ENCODE measurements around the gene STK11.

Gene STK11

DNA sequence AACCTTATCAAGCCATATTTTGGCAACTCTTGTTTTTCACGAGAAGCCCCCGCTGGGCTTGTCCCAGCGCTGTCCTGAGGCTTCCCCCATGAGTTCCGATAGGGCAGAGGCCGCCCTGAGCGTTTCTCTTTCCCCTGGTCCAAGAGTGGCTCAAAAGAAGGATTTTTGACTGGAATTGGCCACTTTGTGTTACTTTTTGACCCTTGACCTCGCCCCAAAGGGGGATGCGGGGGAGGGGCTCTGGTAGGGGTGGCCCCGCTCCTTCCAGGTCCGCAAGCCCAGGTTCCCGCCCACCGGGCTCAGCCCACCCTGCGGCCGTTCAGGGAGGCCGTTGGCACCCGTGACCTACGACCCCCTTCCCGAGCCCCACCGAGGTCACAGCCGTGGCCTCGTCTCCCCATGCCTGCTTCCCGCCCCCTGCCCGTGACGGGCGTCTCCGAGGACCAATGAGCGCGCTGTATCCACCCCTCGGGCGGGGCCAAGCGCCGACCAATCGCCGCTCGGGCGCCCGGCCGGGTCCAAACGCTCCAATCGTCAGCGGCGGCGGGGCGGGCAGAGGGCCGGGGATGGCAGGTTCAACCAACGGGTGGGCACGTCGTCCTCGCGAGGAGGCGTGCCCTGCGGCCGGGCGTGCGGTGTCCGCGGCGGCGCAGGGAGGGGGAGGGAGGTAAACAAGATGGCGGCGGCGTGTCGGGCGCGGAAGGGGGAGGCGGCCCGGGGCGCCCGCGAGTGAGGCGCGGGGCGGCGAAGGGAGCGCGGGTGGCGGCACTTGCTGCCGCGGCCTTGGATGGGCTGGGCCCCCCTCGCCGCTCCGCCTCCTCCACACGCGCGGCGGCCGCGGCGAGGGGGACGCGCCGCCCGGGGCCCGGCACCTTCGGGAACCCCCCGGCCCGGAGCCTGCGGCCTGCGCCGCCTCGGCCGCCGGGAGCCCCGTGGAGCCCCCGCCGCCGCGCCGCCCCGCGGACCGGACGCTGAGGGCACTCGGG is at the start of gene STK11:
Gene STK11 (plus strand): TSS at position 665 of the 986 bp plus-strand sequence. CDS start 1,136 bp downstream, outside the sequence.
- DNase-seq: peak; percentile 98

DNA sequence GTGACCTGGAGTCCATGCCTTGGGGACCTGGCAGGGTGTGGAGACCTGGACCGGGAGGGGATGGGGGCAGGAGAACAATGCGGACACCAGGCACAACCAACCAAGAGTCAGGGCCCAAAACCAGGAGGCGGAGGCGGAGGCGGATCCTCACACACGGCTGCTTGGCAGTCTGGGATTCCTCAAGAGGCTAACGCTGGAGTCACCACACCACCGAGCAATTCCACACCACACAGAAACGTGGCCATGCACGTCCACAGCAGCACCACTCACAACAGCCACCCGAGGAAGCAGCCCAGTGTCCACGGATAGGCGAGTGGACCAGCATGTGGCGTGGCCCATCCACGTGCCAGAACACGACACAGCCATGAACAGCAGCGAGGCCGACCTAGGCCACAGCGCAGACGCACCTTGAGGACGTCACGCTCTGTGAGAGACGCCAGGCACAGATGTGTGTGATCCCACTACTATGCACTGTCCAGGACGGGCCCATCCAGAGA is 49.2 kb upstream of the STK11 start:
- DNase-seq: no peak

DNA sequence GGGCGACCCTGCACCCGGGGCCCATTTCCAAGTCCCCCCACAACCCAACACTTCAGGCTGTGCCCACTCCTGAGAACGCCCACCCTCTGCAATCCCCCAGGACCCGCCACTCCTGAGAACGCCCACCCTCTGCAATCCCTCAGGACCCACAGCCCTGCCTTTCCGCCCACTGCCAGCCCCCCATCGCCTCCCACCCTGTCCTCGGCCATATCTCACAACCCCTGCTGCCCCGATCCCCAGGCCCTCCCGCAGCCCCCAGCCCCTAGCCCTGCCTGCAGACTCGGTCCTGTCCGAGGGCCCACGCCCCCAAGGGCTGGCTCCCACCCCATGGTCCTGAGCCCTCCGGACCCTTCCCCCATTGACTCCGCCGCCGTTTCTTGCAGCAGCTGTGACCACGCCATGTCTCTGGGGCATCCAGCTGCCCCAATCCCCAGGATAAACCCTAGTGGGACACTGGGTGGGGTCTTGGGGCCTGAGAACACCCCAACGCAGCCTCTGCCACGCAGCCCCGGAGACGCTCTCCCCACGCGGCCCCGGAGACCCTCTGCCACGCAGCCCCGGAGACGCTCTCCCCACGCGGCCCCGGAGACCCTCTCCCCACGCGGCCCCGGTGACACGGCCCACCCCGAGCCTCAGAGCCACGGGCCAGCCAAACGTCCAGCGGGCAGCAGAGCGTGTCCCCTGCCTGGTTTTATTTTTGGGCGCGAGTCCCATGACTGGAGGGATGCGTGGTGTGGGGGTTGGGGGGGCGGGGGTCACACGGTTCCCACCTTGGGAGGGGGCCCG is 48.6 kb upstream of the STK11 start:
- no peak for DNase-seq

DNA sequence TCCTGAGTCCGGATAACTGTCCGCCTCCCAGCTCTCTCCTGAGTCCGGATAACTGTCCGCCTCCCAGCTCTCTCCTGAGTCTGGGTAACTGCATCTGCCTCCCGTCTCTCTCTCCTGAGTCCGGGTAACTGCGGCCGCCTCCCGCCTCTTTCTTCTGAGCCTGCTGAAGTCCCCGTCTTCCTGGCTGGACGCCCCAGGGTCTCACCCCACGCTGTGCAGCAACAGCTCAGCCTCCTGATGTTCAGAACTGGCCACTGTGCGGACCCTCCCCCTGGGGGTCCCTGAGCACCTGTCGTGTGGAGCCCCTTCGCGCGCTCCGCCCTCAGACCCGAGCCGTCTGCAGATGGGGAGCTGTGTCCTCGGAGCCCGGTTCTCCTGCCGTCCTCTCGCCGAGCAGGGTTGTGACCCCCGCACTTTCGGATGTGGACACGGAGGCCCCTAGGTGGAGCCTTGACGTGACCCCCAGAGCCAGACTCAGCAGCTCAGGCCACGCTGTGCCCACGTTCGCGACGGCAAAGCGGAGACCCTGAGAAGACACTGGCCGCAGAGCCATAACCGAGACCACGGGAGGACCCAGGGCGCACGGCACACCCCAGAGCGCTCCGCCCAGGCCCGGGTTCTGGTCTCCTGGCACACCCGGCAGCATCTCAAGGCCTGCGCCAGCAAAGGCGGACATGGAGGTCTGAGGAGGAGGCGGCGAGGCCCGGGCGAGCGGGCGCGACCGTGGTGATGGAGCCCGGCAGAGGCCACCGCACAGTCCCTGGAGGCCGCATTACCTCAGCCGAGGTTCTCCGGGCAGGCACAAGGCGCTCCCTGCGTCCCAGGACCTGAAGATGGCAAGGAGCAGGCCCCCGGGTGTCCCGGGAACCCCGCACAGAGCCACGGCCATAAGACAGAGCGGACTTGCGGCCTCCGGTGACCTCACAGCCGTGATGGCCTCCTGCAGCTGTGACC is 47.4 kb upstream of the STK11 start:
- DNase-seq: no peak

DNA sequence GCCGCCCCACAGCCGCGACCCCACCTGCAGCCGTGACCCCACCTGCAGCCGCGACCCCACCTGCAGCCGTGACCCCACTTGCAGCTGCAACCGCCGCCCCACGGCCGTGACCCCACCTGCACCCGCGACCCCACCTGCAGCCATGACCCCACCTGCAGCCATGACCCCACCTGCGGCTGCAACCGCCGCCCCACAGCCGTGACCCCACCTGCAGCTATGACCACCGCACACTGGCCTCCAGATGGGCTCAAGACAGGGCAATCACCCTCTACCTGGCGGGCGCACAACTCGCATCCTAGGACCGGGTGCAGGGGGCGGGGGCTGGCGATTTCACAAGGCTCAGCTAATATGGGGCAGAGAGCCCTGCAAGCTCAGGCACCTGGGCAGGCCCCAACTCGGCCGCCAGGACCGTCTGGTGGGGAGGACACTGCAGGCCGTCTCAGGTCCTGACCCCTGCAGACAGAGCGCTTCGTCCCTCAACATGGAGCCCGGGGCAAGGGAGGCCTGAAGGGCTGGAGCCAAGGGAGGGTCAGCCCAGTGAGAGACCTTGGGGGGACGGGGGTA is 46.6 kb upstream of the STK11 start:
- no peak for DNase-seq

GRCh38 chr19:1159864-1160595 is 45.5 kb upstream of the STK11 start:
- no peak for DNase-seq

GRCh38 chr19:1161716-1162115 is 43.9 kb upstream of the STK11 start:
- DNase-seq: no peak

GRCh38 chr19:1162404-1163282 is 42.9 kb upstream of the STK11 start:
- DNase-seq: no peak

DNA sequence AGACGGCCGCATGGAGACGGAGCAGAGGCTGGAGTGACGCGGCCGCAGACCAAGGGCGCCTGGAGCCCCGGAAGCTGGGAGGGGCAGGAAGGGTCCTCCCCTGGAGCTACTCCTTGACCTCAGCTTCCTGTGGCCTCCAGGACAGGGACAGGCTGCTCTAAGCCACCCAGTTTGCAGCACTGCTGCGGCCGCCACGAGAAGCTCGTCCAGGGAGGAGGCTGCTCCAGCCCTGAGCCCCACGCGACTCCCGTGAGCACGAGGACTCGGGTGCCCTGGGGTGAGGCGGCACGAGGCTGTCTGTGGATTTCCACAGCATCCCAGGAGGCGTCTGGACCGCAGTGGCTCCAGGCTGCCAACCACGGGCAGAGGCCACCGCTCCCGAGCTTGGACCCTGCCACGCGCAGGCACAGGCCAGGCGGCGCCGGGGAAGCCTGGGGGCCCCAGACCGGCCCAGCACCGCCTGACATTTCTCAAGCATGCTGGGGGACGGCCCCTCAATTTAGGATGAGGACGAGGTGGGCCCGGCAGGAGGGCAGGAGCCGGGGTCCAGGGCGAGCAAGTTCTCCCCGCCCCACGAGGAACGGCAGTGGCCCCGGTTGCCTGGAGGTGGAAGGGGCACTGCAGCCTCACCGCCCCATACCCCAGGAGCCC is 42.2 kb upstream of the STK11 start:
- DNase-seq: no peak

DNA sequence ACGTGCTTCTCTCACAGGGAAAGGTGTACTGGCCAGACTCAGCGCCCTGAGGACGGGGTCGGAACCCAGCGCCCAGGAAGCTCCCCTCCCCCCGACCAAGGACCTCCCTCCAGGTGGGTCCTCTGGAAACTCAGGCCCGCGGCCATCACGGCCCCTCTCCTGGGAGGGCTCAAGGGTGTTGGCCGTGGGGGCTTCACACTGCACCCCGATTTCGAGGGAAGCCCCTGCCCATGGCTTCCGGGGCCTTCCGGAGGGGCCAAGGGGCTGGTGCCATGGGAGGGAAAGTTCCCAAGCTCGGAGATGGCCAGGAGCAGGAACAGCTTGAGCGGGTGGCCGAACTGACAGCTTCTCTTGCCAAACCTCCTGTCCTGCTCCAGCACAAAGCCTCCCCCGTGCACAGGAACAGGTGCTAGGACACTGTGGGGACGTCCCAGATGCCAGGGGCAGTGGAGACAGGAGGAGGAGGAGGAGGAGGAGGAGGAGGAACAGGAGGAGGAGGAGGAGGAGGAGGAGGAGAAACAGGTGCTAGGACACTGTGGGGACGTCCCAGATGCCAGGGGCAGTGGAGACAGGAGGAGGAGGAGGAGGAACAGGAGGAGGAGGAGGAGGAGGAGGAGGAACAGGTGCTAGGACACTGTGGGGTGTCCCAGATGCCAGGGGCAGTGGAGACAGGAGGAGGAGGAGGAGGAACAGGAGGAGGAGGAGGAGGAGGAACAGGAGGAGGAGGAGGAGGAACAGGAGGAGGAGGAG is 41.5 kb upstream of the STK11 start:
- no peak for DNase-seq

GRCh38 chr19:1164684-1165531 is 40.7 kb upstream of the STK11 start:
- DNase-seq: no peak

DNA sequence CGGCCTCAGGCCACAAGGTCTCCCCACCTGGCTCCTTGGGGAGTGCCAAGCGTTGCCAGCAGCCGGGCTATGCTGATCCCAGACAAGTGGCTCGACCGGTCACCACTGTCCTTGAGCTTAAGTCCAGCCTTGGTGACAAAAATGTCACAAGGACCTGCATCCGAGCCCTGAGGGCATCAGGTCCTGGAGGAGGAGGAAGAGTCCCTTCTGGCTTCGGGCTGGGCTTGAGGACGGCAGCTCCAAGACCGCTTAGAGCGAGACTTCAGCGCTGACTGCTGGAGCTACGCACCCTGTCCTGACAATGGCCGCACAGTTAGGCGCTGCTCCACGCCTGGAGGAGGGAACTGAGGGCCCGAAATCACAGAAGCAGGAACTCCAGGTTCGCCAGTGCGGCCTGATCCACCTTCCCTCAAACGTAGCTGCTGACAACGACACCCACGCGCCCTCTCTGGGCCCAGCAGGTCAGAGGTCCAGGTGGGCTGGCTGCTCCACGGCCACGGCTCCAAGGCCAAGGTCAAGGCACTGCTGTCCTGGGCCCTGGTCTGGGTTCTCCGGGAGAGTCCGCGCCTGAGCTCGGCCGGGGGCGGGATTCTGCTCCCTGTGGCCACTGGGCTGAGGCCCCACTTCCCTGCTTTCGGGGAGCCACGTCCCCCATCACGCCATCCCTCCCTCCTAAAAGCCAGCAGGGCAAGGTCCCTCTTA is 38.6 kb upstream of the STK11 start:
- no peak for DNase-seq

DNA sequence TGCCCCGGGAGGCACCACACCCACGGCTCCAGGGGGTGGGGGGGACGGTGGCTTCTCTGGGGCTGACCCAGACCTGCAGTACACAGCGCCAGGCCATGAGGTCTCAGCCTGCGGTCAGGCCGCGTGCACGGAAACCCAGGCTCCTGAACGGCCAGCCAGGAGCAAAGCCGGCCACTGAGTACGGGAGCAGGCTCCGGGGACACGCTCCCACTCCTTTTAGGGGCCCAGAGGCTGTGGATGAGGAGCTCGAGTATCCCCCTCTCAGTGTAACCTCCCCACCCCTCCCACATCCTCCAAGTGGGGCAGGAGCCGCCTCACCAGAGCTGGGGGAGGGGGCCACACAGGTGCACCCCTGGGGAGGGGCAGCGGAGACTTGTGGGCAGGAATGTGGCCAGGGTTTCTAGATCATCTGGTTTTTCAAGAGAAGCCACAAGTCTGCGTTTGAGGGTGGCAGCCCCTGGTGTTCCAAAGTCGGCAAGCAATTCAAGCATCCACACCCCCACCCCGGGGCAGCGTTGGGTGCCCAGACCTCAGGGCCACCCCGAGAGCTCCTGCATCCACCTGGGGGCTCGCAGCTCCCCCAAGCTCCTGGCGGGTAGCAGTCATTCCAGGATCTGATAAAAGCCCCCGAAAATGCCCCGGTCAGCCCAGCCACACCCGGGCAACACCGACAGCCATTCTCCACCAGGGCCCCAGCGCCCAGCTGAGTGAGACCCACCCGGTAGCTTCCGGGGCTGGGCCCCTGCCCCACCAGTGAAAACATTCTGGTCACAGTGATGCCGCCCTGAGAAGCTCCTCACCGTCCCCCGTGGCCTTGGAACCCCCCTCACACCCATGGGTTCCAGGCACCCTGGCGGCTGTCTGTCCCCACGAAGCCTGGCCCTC is 37.6 kb upstream of the STK11 start:
- no peak for DNase-seq

DNA sequence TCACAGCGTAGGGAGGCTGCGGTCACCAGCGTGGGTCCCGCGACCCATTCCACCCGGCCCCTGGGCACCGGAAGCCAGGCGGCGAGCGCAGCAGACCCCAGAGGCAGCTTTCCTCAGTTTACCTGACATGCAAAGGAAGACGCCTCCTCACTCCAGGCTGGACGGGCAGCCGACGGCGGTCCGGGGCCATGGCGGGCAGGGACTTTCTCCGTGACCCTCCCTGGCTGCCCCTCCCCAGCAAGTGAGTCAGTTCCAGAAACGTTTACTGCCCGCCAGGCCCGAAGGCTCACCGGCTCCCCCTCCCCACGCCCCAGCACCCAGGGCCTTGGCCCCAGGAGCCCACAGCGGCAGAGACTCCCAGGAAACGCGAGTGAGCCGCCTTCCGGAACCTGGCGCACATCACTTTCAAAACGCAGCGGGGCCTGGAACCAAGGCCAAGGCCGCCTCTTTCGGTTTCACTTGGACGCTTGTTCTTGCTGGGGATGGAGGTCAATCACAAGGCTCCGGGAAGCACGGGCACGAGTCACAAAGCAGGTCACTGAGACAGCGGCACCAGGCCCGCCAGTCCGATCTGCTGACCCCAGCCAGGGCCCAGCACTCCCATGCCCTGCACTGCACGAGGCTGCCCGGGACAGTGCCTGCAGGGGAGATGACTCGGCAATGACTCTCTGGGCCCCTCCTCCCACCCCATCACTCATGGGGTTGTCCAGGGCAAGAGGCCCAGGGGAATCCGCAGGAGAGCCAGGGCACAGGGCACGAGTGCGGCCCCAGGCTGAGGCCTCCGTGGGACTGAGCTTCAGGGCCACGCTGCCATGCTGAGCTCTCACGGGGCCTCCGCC is 36.8 kb upstream of the STK11 start:
- DNase-seq: no peak

- DNase-seq: no peak
Observed at GRCh38 chr19:1169411-1169791, 36.2 kb upstream of the STK11 start.
